ENCODE data around the gene ATG9B.

The ATG9B gene, protein sequence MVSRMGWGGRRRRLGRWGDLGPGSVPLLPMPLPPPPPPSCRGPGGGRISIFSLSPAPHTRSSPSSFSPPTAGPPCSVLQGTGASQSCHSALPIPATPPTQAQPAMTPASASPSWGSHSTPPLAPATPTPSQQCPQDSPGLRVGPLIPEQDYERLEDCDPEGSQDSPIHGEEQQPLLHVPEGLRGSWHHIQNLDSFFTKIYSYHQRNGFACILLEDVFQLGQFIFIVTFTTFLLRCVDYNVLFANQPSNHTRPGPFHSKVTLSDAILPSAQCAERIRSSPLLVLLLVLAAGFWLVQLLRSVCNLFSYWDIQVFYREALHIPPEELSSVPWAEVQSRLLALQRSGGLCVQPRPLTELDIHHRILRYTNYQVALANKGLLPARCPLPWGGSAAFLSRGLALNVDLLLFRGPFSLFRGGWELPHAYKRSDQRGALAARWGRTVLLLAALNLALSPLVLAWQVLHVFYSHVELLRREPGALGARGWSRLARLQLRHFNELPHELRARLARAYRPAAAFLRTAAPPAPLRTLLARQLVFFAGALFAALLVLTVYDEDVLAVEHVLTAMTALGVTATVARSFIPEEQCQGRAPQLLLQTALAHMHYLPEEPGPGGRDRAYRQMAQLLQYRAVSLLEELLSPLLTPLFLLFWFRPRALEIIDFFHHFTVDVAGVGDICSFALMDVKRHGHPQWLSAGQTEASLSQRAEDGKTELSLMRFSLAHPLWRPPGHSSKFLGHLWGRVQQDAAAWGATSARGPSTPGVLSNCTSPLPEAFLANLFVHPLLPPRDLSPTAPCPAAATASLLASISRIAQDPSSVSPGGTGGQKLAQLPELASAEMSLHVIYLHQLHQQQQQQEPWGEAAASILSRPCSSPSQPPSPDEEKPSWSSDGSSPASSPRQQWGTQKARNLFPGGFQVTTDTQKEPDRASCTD

DNA sequence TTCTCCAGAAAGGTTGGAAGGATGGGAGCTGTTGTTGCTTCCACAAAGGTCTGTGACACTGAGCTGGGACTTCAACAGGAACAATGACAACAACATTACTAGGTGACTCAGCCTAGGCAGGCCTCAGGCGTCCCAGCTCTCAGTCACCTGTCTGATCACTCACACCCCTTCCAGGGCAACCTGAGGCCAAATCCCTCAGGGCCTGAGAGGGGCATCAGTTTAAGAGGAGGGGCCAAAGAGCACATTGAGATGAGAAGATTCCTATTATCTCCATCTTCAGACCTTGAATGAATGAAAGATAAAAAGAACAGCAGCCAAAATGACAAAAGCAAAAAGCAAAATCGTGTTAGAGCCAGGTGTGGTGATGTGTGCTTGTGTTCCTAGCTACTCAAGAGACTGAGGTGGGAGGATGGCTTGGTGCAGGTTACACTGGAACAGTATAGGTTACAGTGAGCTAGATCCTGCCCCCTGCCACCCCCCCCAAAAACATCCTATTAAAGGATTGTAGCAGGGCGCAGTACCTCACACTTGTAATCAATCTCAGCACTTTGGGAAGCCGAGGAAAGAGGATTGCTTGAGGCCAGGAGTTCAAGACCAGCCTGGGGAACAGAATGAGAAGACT, at the start of gene ATG9B:
TSS of gene ATG9B (minus strand) at position 60 of the 622 bp plus-strand sequence. CDS start 71 bp downstream, outside the sequence.
- no peak for DNase-seq

- DNase-seq: no peak
These were observed 49.7 kb upstream of the ATG9B start for GRCh38 chr7:151073990-151074389.

GRCh38 chr7:151071032-151071866, 47.0 kb upstream of the ATG9B start:
- no peak for DNase-seq

GRCh38 chr7:151070574-151070960, 46.3 kb upstream of the ATG9B start:
- no peak for DNase-seq

GRCh38 chr7:151069841-151070573, 45.7 kb upstream of the ATG9B start:
- DNase-seq: no peak

- DNase-seq: no peak
These were observed 43.9 kb upstream of the ATG9B start for GRCh38 chr7:151068069-151068773.

DNA sequence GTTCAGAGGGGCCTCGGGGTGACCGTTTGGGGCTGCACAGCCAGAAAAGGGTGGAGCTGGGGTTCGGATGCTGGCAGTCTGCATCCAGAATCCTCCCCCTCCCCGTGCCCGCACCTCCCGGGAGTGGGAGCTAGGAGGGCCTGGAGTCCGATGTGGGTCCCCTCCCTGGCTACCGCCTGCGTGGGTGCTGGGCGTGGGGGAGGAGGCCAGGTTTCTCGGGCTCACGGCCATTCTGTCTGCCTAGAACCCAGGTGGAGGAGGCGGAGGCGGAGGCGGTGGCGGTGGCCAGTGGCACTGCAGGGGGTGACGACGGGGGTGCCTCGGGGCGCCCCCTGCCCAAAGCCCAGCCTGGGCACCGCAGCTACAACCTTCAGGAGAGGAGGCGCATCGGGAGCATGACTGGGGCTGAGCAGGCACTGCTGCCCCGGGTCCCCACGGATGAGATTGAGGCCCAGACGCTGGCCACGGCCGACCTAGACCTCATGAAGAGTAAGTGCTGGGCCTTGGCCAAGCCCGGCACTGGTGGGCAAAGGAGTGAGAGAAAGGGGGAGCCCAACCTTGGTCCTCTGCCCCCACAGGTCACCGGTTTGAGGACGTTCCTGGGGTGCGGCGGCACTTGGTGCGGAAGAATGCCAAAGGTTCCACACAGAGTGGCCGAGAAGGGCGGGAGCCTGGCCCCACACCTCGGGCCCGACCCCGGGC, 42.1 kb upstream of the ATG9B start:
- DNase-seq: no peak

- DNase-seq: no peak
These were observed 41.2 kb upstream of the ATG9B start for GRCh38 chr7:151065516-151065915.

GRCh38 chr7:151064993-151065392, 40.7 kb upstream of the ATG9B start:
- no peak for DNase-seq

DNA sequence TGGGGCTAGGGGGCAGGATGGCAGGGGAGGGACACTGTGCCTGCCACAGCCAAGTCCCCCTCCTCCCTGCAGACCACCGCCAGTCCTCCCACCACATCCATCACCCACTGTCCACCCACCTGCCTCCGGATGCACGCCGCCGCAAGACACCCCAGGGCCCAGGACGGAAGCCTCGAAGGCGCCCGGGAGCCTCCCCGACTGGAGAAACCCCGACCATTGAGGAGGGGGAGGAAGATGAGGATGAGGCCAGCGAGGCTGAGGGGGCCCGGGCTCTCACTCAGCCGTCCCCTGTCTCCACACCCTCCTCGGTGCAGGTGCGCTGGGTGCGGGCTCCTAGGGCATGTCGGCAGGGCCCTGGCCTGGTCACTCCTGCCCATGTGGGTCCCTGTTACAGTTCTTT, 40.2 kb upstream of the ATG9B start:
- DNase-seq: no peak

DNA sequence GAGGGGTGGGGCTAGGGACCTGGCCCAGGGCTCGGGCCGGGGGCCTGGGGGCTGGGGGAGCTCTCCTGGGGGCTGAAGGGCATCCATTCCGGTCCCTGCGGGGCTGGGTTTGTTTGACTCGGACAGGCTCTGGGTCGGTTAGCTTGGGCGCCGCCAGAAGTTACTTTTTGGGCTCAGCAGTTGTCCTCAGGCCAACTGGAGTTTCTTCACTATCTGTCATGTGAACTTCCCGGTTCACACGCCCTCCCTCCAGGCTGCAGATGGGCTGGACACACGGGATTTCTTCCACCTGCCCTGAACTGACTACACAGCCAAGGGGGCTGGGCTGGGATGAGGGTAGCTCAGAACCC, 38.9 kb upstream of the ATG9B start:
- no peak for DNase-seq

- DNase-seq: no peak
These were observed 38.3 kb upstream of the ATG9B start for GRCh38 chr7:151062399-151063211.

DNA sequence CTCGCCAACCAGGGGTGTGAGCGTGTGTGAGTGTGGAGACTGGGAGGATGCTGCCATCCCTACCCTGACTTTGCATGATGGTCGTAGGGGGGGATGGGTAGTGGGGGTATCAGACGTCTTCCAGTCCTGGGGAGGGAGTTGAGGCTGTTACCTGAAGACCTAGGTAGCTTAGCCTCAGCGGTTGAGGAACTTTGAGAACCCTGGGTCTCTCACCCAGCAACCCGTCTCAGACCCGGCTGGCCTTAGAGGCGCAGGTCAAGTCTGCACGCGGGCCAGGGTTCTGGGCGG, 37.8 kb upstream of the ATG9B start:
- no peak for DNase-seq

DNA sequence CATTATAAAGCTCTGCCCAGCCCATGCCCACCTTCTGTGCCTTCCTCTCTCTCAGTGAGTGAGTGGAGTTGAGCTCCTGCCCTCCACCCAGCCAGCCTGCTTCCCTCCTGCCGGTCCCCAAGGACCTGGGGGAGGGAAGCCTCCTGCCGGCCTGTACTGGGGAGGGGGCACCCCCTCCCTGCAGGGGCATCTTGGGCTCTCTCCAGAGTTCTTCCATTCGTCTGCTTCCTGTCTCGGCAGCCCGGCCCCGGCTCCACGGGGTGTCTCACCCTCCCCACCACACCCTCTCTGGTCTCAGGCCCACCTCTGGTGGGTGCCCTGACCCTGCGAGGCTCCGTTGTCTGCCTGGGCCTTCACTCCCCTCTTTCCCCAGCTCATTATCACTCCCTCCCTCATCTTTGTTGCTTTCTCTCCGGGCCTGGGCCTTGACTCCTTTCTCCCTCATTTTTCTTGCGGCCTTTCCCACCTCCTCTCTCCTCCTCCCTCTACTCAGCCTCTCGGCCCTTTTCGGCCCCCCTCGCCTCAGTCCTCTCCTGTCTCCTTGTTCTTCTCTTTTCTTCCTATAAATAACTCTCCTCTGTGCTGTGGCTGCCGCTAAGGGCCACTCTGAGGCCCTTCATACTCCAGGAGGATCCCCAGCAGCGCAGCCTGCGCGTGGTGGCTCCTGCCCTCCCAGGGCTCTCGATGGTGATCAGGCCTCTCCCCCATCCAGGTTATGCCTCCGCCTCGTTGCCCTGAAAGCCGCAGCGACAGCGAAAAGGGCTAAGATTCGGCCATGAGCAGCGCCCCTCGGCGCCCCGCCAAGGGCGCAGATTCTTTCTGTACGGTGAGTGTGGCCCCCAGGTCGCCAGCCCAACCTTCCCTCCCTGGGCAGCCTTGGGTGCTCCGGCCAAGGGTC, 37.2 kb upstream of the ATG9B start:
- no peak for DNase-seq

DNA sequence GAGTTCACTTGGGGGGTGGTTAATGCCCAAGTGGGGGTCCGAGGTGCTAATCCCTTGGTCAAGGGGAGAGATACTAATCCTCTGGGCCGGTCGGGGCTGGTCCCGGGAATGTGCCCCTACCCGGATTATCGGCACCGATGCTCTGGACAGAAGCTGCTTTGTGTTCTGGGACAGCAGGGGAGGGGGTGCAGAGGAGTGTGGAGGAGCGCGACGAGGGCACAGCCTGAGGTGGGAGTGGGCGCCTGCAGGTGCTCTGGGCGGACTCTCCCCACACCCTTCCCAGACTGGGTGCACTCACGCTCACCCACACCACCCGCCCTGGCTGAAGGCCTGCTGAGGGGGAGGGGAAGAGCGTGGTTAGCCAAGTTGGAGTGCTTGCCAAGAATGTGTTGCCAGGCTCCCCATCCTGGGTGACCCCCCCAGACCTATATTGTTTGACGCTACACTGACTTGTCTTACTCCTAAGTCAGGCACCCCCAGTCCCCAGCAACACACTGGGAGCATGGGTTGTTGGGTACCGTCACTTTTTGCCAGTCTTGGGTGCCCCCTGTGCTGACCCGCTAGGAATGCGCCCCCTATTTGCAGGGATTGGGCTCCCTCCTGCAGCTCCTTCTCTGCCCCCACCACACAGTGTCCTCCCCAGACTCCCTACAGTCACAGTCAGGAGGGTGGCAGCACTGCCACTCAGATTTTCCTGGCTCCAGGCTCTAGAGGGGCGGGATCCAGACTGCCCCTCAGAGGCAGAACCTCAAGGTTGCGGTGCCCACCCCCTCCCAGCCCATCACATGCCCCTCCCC, 36.3 kb upstream of the ATG9B start:
- peak in 1 of 2 donors; percentile 20 for DNase-seq

- no peak for DNase-seq
These were observed 35.8 kb upstream of the ATG9B start for GRCh38 chr7:151060113-151060415.

DNA sequence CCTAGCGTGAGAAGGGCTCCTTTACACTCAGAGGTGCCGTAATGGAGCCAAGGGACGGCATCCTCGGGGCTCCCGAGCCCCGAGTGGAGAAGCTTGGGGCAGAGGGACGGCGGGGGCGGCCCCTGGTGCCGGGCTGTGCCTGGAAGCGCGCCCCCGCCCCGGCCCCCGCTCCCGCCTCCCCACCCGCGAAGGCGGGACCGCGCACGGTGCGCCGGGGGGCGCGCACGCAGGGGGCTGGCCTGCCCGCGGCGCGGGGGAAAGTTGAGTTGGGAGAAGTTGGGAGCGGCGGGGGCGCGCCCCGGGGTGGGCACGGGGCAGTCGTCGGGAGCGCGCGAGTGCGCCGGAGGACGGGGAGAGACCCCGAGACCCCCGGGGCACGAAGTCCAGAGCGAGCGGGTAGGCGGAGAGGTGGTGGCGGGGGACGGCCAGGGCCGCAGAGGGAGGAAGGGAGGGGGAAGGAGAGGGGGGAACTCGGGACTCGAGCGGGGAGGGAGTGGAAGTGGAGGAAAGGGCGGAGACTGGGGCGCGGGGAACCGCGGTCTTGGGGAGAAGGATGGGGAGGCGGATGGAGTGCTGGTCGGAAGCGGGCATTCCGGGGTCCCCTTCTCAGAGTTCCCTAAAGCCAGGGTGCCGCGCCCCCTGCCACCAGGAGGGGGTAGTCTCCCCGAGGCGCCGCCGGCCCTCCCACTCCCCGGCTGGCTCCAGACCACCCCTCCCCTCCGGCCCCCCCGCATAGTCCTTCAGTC, 35.2 kb upstream of the ATG9B start, which contains the start of gene SLC4A2:
TSS of gene SLC4A2 (plus strand) at position 223 of the 746 bp plus-strand sequence. CDS start 2,399 bp downstream, outside the sequence.
- peak; percentile 54 to 76 for DNase-seq
